GM21723 (cell line): Measurements from ENCODE around the gene MECP2.

Source experiments
- ATAC-seq: cut with Tn5 transposase; IDR thresholded peaks from one replicate; pipeline ENCODE4 v1.9.1; 2021; ENCODE audit warnings: mild to moderate bottlenecking, moderate library complexity; ENCODE audit not compliant: unreplicated experiment

The MECP2 gene

DNA sequence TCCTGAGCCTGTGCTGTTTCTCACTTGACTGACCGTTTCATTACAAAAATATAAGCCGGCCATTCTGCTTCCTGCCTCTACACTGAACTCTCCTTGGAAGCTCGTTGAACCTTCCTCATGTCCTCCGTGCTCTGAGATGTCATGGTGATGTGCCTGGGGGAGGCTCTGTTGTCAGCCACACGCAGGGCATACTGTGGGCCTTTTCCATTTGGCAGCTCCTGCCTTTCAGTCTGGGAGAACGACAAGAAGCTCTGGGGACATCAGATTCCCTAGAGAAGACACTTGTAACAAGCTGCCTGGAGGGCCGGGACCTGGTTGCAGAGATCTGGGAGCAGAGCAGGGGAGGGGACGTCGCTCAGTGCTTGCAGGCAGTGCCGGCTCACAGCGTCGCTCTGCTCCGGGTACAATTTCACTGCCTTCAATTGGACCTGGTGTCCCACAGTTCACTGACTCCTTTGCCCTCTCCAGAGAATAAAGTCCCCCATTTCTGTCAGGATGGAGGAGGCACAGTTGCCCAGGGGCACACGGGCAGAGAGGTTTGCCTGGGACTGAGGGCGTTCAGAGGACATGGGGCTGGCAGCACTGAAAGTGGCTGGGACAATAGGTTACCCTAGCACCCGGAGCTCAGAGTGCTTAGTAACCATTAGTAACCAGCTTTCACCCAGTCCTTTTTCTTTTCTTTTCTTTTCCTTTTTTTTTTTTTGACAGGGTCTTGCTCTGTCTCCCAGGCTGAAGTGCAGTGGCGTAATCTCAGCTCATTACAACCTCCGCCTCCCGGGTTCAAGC is 19.1 kb upstream of the MECP2 start:
- ATAC-seq = no peak

DNA sequence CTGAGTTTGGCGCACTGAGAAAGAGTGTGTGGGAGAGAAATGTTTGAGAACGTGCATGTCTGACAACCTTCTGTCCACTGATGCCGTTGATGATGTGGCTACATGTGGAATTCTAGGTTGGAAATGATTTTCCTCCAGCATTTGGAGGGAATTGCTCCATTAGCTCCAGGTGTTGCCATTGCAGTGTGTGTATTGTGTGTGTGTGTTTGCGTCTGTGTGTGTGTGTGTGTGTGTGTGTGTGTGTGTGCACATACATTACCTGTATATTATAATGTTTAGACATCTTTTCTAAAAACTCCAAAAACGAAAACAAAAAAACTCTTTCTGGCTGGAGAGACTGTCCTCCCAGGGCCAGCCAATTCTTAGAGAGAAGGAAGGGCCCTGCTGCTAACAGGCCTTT is 18.2 kb upstream of the MECP2 start:
- no peak for ATAC-seq

- no peak for ATAC-seq
These were observed 17.6 kb upstream of the MECP2 start for GRCh38 chrX:154115071-154115470.

GRCh38 chrX:154114652-154115051 is 17.1 kb upstream of the MECP2 start:
- no peak for ATAC-seq

DNA sequence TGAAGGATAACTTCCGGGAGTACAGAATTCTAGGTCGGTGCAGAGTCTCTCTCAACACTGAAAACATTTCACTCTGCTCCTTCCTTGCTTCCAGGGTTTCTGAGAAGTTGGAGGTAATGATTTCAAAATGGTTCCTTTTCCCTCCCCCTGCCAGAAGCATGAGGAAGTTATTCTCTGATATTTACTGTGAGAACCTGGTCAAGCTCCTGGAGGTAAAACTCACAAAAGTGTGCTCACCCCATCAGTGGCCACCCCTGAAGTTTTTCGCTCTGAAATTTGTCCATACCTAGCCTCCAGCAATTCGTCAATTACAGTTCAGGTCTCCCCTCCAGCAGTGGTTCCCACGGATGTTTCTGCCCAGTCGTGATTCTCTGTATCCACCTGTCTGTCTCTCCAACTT is 16.2 kb upstream of the MECP2 start:
- no peak for ATAC-seq

DNA sequence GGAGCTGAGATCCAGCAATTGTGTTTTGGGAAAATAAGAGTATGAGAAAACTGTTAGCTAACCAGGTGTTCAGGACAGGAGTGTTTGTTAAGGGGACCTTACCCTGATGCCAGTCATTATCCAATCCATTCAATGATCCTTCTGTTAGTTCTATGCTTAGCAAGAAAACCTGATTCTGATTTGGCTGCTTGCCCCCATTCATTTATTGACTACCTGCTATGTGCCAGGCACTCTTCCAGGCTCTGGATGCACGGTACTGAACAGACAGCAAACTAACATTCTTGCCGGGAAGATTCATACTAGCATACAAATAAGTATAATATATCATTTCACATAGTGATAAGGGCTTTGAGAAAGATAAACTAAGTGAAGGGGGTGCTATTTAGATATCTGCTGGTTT is 1.0 kb upstream of the MECP2 start:
- no peak for ATAC-seq

GRCh38 chrX:154097003-154097588 is 421 bp downstream of the MECP2 start:
- ATAC-seq = peak; percentile 35

DNA sequence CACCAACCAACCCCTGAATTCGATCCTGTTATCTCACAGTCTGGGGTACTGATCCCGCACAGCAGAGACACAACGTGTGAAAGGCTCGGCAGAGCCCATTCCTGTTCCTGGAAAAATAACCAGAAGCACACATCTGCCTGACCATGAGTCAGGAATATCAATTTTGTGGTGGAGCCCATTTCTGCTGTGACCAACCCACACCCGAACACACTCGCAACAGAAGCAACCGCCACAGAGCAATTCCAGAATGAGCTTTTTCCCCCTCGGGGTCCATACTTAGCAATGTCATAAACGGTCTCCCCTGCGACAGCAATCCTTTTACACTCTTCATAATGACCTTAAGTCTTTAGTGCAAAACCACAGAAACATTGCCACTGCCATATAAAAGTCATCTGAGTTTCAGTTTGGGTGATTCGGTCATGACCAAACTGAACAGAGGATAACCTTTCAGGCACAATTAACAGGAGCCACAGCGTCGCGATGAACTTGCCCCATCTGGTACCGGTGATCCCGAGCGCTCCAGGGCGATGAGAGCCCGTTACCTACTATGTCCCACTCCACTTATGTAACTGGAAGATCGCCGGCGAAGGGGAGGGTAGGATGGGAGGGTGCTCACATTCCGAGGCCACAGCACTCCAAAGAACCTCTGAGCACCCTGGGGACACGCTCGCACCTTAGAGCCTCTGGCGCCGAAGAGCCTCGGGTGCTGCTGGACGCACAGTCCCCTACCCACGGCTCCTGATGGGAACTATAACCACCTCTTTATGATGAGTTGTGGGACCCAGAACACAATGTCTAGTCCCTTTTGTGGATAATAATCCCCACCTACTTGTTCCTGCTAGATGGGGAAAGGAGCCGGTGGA is 1.1 kb downstream of the MECP2 start:
- no peak for ATAC-seq

- ATAC-seq = no peak
These were observed 2.7 kb downstream of the MECP2 start for GRCh38 chrX:154094833-154095232.

DNA sequence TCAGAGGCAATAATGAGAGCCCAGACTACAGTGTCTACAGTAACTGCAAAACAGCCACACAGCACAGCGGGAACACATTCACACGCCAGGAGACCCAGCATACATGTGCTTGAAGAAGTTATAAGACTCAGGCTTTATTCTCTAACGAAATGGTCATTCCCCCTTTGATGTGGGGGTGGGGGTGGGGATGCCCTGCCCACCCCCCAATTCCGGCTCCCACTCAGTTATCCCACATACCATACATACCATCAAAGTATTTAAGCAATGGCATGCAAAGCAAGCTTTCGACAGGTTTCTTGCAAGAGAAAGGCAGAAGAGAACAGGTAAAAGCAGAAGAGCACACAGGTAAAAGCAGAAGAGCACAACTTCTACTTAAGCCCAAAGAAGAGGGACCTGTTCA is 3.6 kb downstream of the MECP2 start:
- ATAC-seq = no peak

DNA sequence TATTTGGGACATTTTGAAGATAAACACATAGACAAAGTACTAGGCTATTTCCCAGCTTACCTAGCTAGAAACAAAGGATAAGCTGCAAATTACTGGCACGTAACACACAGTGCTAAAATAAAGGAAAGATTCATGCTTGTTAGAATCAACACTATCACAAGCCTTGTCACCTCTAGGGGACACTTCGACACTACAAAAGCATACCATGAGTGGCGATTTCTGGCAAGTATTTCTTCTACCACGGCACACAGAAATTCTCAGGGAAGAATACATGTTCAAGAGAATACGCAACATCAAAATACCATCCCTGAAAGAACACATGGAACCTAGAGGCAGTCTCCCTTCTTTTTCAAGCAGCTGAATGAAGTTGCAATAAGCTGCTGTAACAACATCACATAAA is 5.1 kb downstream of the MECP2 start:
- no peak for ATAC-seq

GRCh38 chrX:154091678-154092077 is 5.8 kb downstream of the MECP2 start:
- ATAC-seq = no peak

- ATAC-seq = no peak
These were observed 6.8 kb downstream of the MECP2 start for GRCh38 chrX:154090731-154091130.

DNA sequence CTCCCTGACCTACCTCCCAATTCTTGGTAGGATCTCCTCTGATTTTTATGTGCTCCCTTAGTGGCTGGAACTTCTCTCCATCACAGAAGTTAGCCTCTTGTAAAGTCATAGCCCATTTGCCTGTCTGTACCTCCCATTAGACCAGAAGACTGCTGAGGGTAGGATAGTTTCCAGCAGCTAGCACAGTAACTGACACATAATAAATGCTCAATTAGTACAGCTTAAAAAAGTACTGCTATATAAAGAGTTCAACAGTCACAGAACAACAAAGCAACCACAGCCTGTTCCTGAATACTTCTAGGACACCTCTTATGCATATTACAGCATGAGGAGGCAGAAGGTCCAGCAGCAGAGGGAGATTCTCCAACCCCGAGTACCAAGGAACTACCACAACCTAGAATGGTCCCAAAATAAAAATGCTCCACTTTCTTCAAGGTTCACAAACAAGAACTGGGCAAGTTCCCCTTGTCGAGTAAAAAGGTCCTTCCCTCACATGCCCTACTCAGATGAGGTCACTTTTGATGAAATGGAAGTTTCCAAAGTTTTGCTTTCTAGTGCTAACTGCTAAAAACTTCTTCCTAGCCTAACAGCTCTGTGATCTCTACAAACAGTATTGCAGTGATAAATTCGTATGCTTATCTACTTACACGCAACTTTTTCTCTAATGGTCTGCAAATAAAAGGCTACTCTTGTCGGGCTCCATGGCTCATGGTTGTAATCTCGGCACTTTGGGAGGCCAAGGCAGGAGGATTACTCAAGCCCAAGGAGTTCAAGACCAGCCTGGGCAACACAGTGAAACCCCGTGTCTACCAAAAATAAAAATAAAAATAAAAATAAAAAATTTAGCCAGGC is 12.8 kb downstream of the MECP2 start:
- no peak for ATAC-seq

DNA sequence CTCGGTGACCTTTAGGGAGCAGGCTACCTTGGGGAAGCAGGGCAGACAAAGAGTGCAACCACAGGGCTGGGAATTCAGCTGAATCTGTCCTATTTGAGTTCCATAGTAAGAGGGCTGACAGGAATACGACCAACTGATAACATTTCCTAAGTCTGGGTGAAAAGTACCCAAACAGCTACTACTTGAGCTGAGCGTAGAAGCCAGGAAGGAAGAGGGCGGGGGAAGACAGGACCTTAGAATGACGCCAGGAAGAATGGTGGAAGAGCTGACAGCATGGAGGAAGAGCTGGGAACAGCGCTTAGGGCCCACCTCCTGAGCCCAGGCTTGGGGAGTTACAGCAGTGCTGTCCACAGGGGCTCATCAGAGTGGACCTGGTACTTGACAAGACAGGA is 14.4 kb downstream of the MECP2 start:
- no peak for ATAC-seq

DNA sequence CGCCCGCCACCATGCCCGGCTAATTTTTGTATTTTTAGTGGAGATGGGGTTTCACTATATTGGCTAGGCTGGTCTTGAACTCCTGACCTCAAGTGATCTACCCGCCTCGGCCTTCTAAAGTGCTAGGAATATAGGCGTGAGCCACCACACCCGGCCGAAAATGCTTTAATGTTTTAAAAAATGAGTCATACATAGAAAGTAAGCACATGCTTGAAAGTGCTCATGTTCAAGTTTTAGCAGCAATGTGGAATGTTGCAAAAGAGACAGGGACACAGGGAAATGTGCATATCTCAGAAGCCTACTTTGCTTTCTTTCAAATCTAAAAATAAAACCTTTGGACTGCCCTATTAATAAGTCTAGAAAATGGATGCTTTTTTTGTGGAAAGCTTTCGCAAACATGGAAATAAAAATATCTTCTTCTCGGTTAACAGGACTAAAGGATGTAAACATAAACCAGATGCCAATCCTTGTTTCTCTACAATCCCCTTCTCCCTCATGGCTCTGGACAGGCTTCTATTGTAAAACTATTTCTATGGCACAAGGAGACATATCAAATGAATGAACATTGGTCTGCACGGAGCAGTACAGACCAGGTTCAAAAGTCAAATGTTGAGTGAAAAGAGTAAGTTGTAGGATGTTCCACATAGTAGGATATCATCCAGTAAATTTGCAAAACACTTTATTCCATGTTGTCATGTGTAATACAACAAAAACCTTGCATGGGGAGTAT is 15.0 kb downstream of the MECP2 start:
- no peak for ATAC-seq

DNA sequence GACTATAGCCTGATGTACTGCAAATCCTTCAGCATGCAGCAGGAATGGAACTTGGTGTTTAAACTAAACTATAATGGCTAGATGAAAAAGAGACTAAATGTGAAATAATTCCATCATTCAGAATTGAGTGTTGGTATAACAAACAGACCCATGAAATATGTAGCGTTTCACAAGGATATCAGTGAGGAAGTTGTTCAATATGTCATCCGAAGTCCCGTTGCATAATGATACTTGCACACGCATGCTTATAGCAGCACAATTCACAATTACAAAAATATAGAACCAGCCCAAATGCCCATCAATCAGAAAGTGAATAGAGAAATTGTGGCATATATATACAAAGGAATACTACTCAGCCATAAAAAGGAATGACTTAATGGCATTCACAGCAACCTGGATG is 20.4 kb downstream of the MECP2 start:
- no peak for ATAC-seq

GRCh38 chrX:154074199-154074598 is 23.3 kb downstream of the MECP2 start:
- no peak for ATAC-seq

DNA sequence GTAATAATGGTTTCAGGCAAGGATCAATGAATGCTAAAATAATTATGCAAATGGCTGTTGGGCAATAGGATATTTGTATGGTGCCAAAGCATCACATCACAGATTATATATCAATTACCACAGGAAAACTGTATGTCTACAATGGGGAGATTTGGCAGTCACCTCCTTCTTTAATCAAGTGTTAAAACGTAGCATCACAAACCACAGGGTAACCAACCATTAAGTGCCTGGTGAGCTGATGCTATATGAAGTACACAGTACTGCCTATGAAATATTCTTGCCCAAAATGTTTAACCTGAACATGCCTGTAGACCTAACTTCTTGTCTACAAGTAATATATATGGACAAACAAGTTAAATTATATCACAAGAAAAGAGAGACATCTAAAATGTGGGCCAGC is 25.3 kb downstream of the MECP2 start:
- ATAC-seq = no peak

DNA sequence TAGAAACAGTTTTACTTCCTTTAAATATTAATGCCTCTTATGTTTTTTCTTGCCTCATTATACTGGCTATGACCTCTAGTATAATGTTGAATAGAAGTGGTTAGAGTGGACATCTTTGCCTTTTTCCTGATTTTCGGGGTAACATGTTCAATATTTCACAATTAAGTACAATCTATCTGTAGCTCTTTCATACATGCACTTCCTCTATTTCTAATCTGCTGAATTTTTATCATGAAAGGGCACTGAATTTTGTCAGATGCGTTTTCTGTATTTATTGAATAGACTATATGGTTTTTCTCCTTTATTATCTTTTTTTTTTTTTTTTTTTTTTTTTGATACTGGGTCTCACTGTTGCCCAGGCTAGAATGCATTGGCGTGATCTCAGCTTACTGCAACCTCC is 29.0 kb downstream of the MECP2 start:
- no peak for ATAC-seq
